GM18526 (cell line): Measurements from ENCODE around the gene XRCC4.

Experiments
- POLR2A ChIP-seq: IDR thresholded peaks from 3 replicates; pipeline ENCODE4 v1.6.1; 2011; ENCODE audit not compliant: insufficient read length; ENCODE audit errors: extremely low read depth

The XRCC4 gene

GRCh38 chr5:83133797-83134196, 56.5 kb downstream of the XRCC4 start:
- no peak for TF ChIP-seq POLR2A

GRCh38 chr5:83142526-83142925, 65.2 kb downstream of the XRCC4 start:
- TF ChIP-seq POLR2A, result no peak

GRCh38 chr5:83145241-83145640, 67.9 kb downstream of the XRCC4 start:
- no peak for TF ChIP-seq POLR2A

GRCh38 chr5:83145882-83146331, 68.6 kb downstream of the XRCC4 start:
- TF ChIP-seq POLR2A, result no peak

GRCh38 chr5:83146441-83146840, 69.1 kb downstream of the XRCC4 start:
- TF ChIP-seq POLR2A, result no peak

- TF ChIP-seq POLR2A, result no peak
These were observed 70.2 kb downstream of the XRCC4 start for GRCh38 chr5:83147593-83147992.

GRCh38 chr5:83148370-83148769, 71.0 kb downstream of the XRCC4 start:
- no peak for TF ChIP-seq POLR2A

- TF ChIP-seq POLR2A, result no peak
These were observed 72.3 kb downstream of the XRCC4 start for GRCh38 chr5:83149671-83150070.

GRCh38 chr5:83151821-83152220, 74.5 kb downstream of the XRCC4 start:
- no peak for TF ChIP-seq POLR2A

GRCh38 chr5:83156001-83156400, 78.7 kb downstream of the XRCC4 start:
- no peak for TF ChIP-seq POLR2A

- no peak for TF ChIP-seq POLR2A
These were observed 79.8 kb downstream of the XRCC4 start for GRCh38 chr5:83157163-83157562.

- no peak for TF ChIP-seq POLR2A
These were observed 85.3 kb downstream of the XRCC4 start for GRCh38 chr5:83162601-83163000.

GRCh38 chr5:83167538-83167937, 90.2 kb downstream of the XRCC4 start:
- TF ChIP-seq POLR2A, result no peak

- no peak for TF ChIP-seq POLR2A
These were observed 92.4 kb downstream of the XRCC4 start for GRCh38 chr5:83169571-83170337.

GRCh38 chr5:83172011-83172410, 94.7 kb downstream of the XRCC4 start:
- TF ChIP-seq POLR2A, result no peak

- TF ChIP-seq POLR2A, result no peak
These were observed 95.3 kb downstream of the XRCC4 start for GRCh38 chr5:83172655-83173054.

GRCh38 chr5:83173826-83174225, 96.5 kb downstream of the XRCC4 start:
- no peak for TF ChIP-seq POLR2A

- no peak for TF ChIP-seq POLR2A
These were observed 100.5 kb downstream of the XRCC4 start for GRCh38 chr5:83177803-83178202.

GRCh38 chr5:83179966-83180365, 102.6 kb downstream of the XRCC4 start:
- no peak for TF ChIP-seq POLR2A
